GM12874 (cell line): ENCODE results near the gene CYP1A2.

Experiments used
- TF ChIP-seq, protein P1 (sequence below): IDR thresholded peaks from 2 replicates; pipeline ENCODE4 v1.5.1; 2011; ENCODE audit warnings: low read depth, mild to moderate bottlenecking, control low read depth, low read length, moderate library complexity; ENCODE audit not compliant: insufficient read depth

CYP1A2 gene

DNA sequence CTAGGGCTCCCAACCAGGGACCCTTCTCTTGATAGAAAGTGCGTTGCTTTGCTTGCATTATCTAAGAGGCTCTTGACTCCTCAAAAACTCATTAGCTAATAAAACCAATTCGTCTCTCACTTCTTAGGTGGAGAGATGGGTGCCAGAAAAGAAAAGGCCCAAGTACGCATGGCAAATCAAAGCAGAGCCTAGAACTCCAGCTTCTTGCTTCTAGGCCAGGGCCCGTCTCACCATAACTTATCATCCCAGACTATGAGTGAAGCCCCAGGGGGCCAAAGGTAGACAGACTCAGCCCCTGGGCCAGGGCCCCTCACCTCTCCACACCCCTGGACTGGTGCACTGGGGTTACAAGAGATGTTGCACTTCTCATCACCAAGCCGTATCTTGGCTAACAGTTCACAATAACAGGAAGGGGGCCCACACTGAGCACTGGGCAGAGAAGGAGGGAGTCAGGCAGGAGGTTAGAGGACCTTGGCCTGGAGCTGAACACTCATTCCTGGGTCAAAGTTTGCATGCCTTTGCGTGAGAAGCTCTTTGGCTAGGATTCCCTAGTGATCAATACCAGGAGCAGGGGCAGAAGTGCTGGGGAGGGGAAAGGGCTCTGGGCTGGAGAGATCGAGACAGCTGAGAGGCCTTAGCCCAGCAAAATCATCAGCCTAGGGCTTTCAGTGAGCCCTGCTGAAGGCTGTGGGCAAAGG, 17.9 kb upstream of the CYP1A2 start:
- TF ChIP-seq, protein P1, sequence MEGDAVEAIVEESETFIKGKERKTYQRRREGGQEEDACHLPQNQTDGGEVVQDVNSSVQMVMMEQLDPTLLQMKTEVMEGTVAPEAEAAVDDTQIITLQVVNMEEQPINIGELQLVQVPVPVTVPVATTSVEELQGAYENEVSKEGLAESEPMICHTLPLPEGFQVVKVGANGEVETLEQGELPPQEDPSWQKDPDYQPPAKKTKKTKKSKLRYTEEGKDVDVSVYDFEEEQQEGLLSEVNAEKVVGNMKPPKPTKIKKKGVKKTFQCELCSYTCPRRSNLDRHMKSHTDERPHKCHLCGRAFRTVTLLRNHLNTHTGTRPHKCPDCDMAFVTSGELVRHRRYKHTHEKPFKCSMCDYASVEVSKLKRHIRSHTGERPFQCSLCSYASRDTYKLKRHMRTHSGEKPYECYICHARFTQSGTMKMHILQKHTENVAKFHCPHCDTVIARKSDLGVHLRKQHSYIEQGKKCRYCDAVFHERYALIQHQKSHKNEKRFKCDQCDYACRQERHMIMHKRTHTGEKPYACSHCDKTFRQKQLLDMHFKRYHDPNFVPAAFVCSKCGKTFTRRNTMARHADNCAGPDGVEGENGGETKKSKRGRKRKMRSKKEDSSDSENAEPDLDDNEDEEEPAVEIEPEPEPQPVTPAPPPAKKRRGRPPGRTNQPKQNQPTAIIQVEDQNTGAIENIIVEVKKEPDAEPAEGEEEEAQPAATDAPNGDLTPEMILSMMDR = no peak

DNA sequence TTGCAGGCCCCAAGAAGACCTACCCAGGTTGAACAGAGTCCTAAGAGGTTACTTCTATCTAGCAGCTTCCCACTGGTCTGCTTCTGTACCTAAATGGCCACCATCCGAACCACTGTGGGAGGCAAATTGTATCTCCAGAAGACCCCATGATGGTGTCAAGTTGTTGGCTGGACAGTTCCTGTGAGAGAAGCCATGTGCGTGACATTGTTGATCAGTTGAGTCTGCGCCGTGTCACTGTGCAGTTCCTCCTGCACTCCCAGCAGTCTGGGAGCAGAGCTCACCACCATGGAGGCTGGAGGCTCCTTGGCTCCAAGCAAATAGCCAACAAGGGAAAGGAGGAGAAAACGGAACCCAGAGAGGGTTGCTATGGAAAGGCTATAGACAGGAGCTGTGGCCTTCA, 15.8 kb upstream of the CYP1A2 start:
- TF ChIP-seq, protein P1 = no peak

DNA sequence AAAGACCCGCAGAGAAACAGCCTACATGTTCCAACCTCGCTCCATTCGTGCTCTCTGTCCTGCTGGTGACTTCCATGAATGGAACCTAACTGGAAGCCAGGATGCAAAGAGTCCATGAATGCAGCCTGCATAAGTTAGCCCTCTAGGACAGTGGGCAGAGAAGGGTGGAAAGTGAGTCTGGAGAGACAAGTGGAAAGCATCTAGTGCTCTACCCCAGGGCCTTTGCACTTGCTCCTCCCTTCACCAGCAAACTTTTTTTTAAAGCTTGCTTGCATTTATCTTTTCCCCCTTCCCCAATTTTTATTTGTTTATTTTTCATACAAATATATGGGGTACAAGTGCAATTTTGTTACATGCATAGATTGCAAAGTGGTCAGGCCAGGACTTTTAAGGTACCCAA, 15.4 kb upstream of the CYP1A2 start:
- TF ChIP-seq, protein P1 = no peak

GRCh38 chr15:74735305-74735704, 13.3 kb upstream of the CYP1A2 start:
- TF ChIP-seq, protein P1 = no peak

DNA sequence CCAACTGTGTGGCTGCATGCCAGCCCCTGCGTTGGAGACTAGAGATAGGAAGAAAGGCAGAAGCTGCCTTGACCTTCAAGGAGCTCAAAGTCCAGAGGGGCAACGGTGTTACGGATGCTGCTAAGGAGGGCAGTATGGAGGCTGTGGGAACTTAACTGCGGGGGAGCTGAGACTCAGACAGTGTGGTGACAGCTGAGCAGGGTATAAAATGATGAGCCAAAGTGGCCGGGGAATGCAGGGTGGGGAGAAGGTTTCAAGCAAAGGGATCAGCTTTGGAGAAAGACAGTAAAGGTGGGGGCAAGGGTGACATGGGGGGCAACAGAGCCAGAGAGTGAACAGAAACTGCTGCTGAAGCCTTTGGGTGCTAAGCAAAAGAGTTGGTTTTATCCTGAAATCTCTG, 6.2 kb upstream of the CYP1A2 start:
- TF ChIP-seq, protein P1 = no peak

DNA sequence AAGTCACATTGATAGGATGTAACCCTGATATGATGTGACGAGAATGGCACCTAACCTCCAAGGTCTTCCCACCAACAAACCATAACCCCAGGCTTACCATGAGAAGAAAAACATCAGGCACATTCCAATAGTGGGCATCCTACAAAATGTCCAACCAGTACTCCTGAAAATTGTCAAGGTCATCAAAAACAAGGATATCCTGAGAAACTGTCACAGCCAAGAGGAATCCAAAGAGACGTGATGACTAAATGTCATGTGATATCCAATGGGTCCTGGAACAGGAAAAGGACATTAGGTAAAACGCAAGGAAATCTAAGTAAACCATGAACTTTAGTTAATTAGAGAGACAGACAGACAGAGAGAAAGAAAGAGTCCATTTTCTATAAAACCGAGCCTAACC, 2.3 kb upstream of the CYP1A2 start:
- TF ChIP-seq, protein P1 = no peak

- TF ChIP-seq, protein P1 = no peak
Observed at GRCh38 chr15:74749832-74750231, 1.2 kb downstream of the CYP1A2 start.

DNA sequence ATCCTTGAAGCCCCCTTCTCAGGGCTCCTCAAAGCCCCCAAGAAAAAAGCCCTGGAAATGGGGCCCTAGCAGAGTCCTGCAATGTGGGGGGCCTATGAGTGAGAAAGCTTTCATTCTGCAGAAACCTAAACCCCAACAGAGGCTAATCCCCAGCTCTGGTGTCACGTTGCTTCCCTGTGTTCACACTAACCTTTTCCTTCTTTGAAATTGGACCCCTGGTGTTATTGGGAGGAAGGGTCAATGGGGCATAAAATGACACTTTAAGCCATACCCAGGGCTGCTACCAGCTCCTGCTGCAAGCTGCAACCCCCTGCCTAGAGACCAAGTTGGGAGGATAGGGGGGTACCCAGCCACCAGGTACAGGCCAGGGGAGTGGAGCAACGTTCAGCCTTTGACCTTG, 2.1 kb downstream of the CYP1A2 start:
- TF ChIP-seq, protein P1 = no peak
